ENCODE results near the gene SCART1. TPM values are rescaled to one million over a fixed set of nuclear protein-coding genes. Genes with fewer than 3 reads are reported as not detected.
"Not testable (repeated sequence)": the region's sequence is repeated elsewhere in the genome, so short reads cannot be mapped to it uniquely, and the experiment has no call there.

The SCART1 gene
- polyA plus RNA-seq, 4 donors = 0.86 to 3.6 (median 2.1) TPM

DNA sequence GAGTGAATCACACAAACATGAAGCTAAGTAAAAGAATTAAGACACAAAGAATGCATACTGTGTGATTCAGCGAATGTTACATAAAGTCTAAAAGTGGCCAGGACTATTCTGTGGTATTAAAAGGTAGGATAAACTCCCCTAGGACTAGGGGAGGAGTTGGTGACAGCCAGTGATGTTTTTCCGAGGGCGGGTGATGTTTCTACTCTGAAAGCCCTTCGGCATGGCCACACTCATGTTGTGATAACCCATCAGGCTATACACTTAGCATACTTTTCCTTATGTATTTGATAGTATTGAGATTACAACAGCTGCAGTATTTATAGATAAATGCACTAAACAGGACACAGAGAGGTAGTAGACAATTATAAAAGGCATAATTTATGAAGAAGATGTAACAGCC is 57.7 kb downstream of the SCART1 start:
- no peak for DNase-seq (ENCODE audit: low read depth in 4 of 4, low spot score in 3 of 4)

DNA sequence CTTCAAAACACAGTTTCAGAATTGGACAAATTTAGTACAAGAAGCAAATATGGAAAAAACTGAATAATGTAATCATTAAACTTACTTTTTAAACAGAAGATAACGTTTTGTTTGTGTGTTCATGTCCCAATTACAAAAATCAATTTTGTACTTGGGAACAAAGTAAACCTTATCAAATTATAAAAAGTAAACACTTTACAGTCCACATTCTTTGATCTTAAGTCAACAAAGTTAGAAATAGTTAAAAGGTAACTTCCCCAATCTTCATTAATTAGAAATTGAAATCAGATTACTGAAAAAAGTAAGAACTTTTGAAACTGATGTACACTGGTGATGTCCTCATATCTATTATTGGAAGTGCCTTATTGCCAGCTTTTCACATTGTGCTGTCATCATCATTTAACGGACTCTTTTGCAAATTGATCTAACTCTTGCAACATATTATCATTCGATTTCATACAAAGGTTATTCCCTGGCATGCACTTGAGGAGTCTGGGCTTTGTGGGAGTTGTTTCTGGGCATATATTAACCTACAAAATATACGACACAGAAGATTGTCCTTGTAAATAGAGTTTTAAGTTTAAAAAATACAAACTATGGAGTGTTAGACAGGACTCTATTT is 58.3 kb downstream of the SCART1 start:
- no peak for DNase-seq (ENCODE audit: low read depth in 4 of 4, low spot score in 3 of 4)

DNA sequence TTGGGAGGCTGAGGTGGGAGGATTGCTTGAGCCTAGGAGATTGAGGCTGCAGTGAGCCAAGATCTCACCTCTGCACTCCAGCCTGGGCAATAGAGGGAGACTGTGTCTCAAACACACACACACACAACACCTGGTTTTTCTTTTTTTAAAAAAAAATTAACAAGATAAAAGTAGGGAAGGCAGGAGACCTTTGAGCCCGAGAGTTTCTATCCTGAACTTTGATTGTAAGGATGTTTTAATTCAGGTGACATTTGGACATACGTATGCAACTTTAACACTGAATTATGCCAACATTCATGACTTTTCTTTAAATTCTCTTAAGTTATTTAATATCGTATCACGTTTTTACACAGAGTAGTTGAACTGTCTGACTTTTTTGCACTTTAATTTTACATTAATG is 61.7 kb downstream of the SCART1 start:
- no peak for DNase-seq (ENCODE audit: low read depth in 4 of 4, low spot score in 3 of 4)

GRCh38 chr10:133516057-133516456 is 62.3 kb downstream of the SCART1 start:
- DNase-seq (ENCODE audit: low read depth in 4 of 4, low spot score in 3 of 4) = peak in 1 of 4 donors; percentile 9

GRCh38 chr10:133518517-133518916 is 64.8 kb downstream of the SCART1 start:
- not testable (repeated sequence) for DNase-seq (ENCODE audit: low read depth in 4 of 4, low spot score in 3 of 4)

Other genes with a start within 250 kb of the SCART1 start
- under 1 TPM in 1 of 4 donors, not detected in 3; 0.12 TPM for gene UTF1, start 223.7 kb upstream of the SCART1 start, polyA plus RNA-seq (ENCODE audit: insufficient read length in 4 of 4)
- under 1 TPM; 0.10 to 0.34 (median 0.23) TPM for gene VENTX, start 216.1 kb upstream of the SCART1 start, polyA plus RNA-seq (ENCODE audit: insufficient read length in 4 of 4)
- gene ADAM8, start 177.1 kb upstream of the SCART1 start, polyA plus RNA-seq (ENCODE audit: insufficient read length in 4 of 4) = 1 to 10 TPM in 3 of 4 donors, under 1 TPM in 1; 0.99 to 5.0 (median 2.1) TPM
- gene TUBGCP2, start 145.1 kb upstream of the SCART1 start, polyA plus RNA-seq (ENCODE audit: insufficient read length in 4 of 4) = 10 to 100 TPM; 45.5 to 81.2 (median 55.8) TPM
- gene ZNF511, start 145.0 kb upstream of the SCART1 start, polyA plus RNA-seq (ENCODE audit: insufficient read length in 4 of 4) = 10 to 100 TPM; 33.9 to 41.4 (median 38.0) TPM
- gene CALY, start 117.0 kb upstream of the SCART1 start, polyA plus RNA-seq (ENCODE audit: insufficient read length in 4 of 4) = under 1 TPM in 2 of 4 donors, not detected in 2; 0.24 to 0.59 TPM
- 1 to 10 TPM in 3 of 4 donors, under 1 TPM in 1; 0.41 to 7.5 (median 2.3) TPM for gene PRAP1, start 106.6 kb upstream of the SCART1 start, polyA plus RNA-seq (ENCODE audit: insufficient read length in 4 of 4)
- gene FUOM, start 95.9 kb upstream of the SCART1 start, polyA plus RNA-seq (ENCODE audit: insufficient read length in 4 of 4) = 10 to 100 TPM; 10.8 to 25.1 (median 15.4) TPM
- 100 to 1,000 TPM in 3 of 4 donors, 10 to 100 TPM in 1; 63.5 to 150 (median 134) TPM for gene ECHS1, start 80.6 kb upstream of the SCART1 start, polyA plus RNA-seq (ENCODE audit: insufficient read length in 4 of 4)
- 1 to 10 TPM; 4.3 to 7.7 (median 4.4) TPM for gene PAOX, start 74.7 kb upstream of the SCART1 start, polyA plus RNA-seq (ENCODE audit: insufficient read length in 4 of 4)
- gene MTG1, start 59.8 kb upstream of the SCART1 start, polyA plus RNA-seq (ENCODE audit: insufficient read length in 4 of 4) = 10 to 100 TPM; 55.4 to 94.7 (median 66.1) TPM
- 1 to 10 TPM; 3.3 to 7.3 (median 3.8) TPM for gene SPRN, start 29.3 kb upstream of the SCART1 start, polyA plus RNA-seq (ENCODE audit: insufficient read length in 4 of 4)
- gene CYP2E1, start 73.4 kb downstream of the SCART1 start, polyA plus RNA-seq (ENCODE audit: insufficient read length in 4 of 4) = 1 to 10 TPM in 2 of 4 donors, under 1 TPM in 2; 0.67 to 2.3 (median 1.1) TPM
- gene SYCE1, start 111.6 kb downstream of the SCART1 start, polyA plus RNA-seq (ENCODE audit: insufficient read length in 4 of 4) = under 1 TPM; 0.20 to 0.63 (median 0.42) TPM
- not detected for gene FRG2B, start 172.8 kb downstream of the SCART1 start, polyA plus RNA-seq (ENCODE audit: insufficient read length in 4 of 4)